Coronary artery (tissue), 2 donors: ENCODE measurements around the gene RPL36.

Experiments used
- DNase-seq: peaks from one replicate; pipeline ENCODE4 v3.0.0-alpha.2; 2017; ENCODE audit warnings: low spot score
- H3K27ac ChIP-seq, 2 donors: fragments of 200-600 bp; sonication (generic); one replicate each; pipeline ENCODE4 v1.5.1; 2016 to 2019
- H3K4me3 ChIP-seq: fragments of 200-600 bp; sonication (generic); 2 replicates; pipeline ENCODE4 v1.5.1; 2016; ENCODE audit warnings: mild to moderate bottlenecking, moderate library complexity
- CTCF ChIP-seq: fragments of 200-600 bp; sonication (generic); IDR thresholded peaks from one replicate; pipeline ENCODE4 v1.5.1; 2019; ENCODE audit warnings: antibody characterized with exemption

RPL36 gene

GRCh38 chr19:5694956-5695648 lies 5.0 kb downstream of the RPL36 start:
- H3K27ac ChIP-seq, result no peak overlapping the region
- no peak overlapping the region for H3K4me3 ChIP-seq

DNA sequence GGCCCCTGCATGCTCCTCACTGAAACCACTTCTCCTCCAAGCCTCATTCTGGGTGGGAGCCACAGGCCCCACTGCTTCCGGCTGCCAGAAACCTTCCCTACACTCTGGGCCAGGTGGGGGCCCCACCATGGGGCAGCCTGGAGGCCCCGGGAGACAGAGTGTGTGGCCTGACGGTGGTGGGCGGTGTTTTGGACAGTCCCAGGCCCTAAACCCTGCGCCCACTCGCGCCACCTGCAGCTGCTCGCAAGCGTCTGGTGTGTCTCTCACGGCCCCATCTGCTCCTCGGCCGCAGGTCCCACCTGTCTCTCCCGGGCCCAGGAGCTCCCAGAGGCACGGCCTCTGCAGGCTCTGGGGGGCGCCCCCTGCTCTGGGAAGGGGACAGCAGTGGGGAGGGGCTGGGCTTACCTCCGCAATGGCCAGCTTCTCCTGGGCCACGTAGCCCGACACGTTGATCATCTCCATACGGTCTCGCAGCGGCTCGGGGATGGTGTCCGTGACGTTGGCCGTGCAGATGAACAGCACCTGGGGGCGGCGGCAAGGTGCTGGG lies 5.6 kb downstream of the RPL36 start:
- no peak for TF ChIP-seq CTCF
- H3K27ac ChIP-seq, result no peak overlapping the region
- no peak overlapping the region for H3K4me3 ChIP-seq
- DNase-seq, result peak; percentile 69

More at GRCh38 chr19:5694956-5695648, 5.0 kb downstream of the RPL36 start:
- DNase-seq, result peak; percentile 72
- no peak for TF ChIP-seq CTCF

DNA sequence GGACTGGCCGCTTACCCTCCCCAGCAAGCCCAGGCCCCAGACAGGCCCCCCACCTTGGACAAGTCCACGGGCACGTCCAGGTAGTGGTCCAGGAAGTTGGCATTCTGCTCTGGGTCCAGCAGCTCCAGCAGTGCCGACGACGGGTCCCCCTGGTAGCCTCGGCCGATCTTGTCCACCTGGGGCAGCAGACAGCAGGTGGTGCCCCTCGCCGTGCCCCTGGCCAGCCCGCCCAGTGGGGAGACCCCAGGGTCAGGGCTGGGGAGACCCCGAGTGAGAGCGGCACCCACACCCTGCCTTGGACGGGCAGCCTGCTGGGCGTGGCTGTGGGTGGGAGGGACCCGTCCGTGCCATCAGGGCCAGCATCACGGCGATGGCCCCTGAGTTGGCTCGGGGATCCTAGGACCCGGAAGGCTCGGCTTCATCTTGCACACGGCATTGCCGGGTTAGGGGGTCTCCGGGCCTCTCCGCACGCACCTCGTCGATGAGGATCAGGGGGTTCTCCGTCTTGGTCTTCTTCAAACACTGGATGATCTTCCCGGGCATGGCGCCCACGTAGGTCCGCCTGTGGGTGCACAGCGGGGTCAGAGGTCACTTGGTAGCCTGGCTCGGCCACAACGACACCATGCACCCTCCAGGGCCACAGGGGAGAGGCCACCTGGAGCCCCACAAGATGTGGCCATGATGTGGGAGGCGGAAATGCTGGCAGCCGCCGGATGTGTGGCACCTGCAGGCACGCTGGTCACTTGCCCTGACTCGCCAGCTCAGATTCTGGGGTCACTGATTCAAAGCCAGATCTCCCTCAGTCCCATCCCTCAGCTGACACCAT lies 6.3 kb downstream of the RPL36 start:
- TF ChIP-seq CTCF, result no peak
- Histone ChIP-seq H3K27ac (no peak overlapping the region), H3K4me3 (no peak overlapping the region)
- DNase-seq, result no peak

DNA sequence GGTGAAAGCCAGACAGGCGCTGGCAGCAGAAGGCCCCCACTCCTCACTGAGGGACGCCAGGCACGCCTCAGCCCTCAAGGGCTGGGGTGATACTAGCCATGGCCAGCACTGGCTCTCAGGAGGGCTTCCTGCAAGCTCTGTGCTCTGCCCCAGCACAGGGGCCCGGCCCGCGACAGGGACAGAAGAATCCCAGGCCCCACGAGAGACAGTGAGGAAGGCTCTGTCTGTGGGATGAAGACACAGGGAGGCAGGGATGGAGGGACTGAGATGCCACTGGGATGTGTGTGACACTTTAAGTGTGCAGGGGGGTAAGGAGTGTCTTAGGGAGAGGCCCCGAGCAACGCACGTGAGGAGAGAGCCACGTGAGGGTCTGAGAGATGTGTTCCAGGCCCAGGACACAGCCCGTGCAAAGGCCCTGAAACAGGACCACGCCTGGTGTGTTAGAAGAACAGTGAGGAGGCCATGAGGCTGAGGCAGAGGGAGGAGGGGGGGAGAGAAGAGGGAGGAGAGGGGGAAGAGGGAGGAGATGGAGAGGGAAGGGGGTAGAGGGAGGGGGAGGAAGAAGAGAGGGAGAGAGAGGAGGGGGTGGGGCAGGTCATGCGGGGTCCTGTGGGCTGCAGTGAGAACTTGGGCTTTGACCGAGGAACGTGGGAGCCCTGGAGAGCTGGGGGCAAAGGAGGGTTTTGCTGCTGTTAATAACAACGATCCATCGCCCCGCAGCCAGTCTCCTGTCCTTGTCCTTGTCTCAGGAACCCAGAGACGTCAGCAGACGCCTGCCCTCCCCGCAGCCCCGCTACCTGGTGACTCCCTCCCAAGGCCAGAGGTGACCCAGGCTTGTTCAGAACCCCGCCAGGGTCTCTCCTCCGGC lies 7.2 kb downstream of the RPL36 start:
- DNase-seq, result peak; percentile 64
- no peak for TF ChIP-seq CTCF
- no peak overlapping the region for H3K4me3 ChIP-seq
- no peak overlapping the region for H3K27ac ChIP-seq

DNA sequence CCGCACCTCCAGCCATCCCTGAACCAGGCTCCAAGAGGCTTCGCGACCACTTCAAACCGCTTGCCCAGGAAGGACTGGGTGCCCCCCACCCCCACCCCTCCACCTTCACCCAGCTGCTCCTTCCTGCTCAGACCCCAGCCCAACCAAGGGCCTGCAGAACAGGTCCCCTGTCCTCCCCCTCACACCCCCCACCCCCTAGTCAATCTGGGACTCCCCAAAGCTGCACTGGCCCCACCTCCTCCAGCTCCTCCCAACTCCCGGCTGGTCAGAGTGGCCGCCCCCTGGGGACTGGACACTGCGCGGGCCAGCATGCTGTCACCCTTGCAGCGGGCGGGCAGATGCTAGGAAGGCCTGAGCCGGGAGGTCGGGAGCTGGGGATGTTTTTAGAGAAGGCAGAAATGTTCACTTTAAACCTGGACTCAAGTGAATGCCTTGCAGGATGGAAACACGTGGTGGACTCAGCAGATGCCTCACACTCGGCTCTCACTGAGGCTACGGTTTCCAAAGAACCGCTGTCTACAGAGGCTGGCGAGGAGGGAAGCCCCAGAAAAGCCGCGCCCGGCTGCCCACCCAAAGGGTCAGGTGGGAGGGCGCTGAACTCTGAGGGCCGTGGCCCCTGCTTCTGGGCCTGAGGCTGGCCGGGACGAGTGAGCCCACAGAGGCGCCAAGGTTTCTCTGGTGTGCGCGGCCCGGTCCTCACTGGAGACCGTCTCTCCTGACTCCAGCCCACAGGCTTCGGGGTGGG lies 8.0 kb downstream of the RPL36 start:
- DNase-seq, result no peak
- no peak for TF ChIP-seq CTCF
- no peak overlapping the region for H3K27ac ChIP-seq
- H3K4me3 ChIP-seq, result no peak overlapping the region

GRCh38 chr19:5698635-5699422 lies 8.7 kb downstream of the RPL36 start:
- H3K27ac ChIP-seq, result no peak overlapping the region
- TF ChIP-seq CTCF, result no peak
- no peak for DNase-seq
- H3K4me3 ChIP-seq, result no peak overlapping the region
